ENCODE data around the gene CRISPLD2. TPM values are rescaled to one million over a fixed set of nuclear protein-coding genes. Genes with fewer than 3 reads are reported as not detected.

CRISPLD2 gene
- total and polyA plus RNA-seq, 7 experiments from 2014 or later: 0.38 to 14.4 (median 0.82) TPM

DNA sequence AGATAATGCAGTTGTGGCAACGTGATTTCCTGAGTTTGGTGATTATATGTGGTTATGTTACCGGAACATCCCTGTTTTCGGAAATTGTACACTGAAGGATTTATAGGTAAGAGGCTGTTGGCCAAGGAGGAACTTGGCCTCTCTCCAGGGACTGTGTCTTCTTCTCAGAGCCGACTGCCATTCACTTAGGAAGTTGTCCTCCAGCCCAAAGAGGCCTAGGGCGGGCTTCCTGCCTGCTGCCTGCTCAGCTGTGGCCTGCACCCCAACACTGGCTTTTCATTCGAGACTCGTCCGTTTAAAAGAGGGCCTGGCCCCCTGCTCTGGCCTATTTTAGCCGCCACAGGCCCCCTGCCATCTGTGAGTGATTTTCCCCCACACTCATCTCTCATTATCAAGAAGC, 127.2 kb downstream of the CRISPLD2 start:
- ChIA-PET CTCF (no interaction called here), POLR2A (no interaction called here)
- H3K27ac ChIP-seq (ENCODE audit: low read depth, low read length): no peak overlapping the region
- Mint-ChIP-seq H3K9me3 (no peaks in the 10 kb centered on the region), H3K4me3 (no peak overlapping the region), H3K36me3 (no peaks in the 10 kb centered on the region), H3K27ac (no peak overlapping the region), H3K27me3 (peaks cover 0 to 9% (median 0%) of the 10 kb centered on the region in 5 donors), H3K4me1 (peaks cover 0 to 14% (median 4%) of the 10 kb centered on the region in 7 donors)
- no peaks in the 10 kb centered on the region for H3K27me3 ChIP-seq (ENCODE audit: control insufficient read depth in 2 of 2, insufficient read depth in 2 of 2, low read length in 2 of 2)
- no peak overlapping the region for H3K4me3 ChIP-seq (ENCODE audit: low read length)
- H3K9me3 ChIP-seq (ENCODE audit: control insufficient read depth in 2 of 3, low read length in 3 of 3): no peaks in the 10 kb centered on the region
- intact Hi-C loops (cut with micrococcal nuclease): no loop called here
- peaks cover 0 to 3% of the 10 kb centered on the region in 2 donors for H3K4me1 ChIP-seq (ENCODE audit: control insufficient read depth in 2 of 2, insufficient read depth in 2 of 2, low read length in 2 of 2)
- no peak for ATAC-seq
- no peaks in the 10 kb centered on the region for H3K36me3 ChIP-seq (ENCODE audit: control insufficient read depth in 2 of 3, insufficient read depth in 3 of 3, low read length in 3 of 3)
- DNase-seq: no peak

DNA sequence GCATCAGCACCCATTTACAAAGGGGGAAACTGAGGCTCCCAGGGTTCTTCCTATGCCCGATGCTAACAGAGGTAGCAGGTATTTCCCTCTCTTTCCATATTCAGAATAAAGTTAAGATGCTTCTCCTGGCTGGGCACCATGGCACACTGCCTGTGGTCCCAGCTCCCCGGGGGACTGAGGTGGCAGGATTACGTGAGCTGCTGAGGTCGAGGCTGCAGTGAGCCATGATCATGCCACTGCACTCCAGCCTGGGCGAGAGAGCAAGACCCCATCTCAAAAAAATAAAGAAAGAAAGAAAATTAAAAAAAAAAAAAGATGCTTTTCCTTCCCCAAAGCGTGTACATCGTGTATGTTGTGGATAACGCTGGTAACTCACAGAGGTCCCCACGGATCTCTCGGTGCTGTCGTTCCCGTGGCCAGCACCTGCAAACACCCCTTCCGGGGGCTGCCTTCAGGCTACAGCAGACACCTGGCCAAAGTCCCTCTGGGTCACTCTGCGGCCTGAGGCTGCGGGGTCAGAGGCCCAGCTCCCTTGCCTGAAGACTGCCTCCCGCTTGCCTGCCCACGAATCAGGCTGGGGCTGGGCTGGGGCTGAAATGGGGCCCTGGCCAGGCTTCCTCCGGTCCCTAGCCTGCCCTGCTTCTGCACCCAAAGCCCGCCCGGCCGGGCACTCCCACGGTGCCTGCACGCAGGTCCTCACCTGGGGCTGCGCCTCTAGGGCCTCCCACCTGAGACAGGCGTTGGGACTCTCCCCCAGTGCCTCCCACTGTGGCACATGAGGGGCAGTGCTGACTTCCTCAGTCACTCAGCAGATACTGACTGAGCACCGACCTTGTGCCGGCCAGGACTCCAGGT, 128.4 kb downstream of the CRISPLD2 start:
- peaks cover 0 to 3% of the 10 kb centered on the region in 2 donors for H3K4me1 ChIP-seq (ENCODE audit: control insufficient read depth in 2 of 2, insufficient read depth in 2 of 2, low read length in 2 of 2)
- no peak overlapping the region for H3K27ac ChIP-seq (ENCODE audit: low read depth, low read length)
- ChIA-PET CTCF (interaction anchor here (1.4 kb wide), 1 partner anchor 195 kb away, joined by 6 read pairs; no protein-coding TSS in a partner anchor), POLR2A (no interaction called here)
- Mint-ChIP-seq H3K27ac (no peak overlapping the region), H3K36me3 (no peaks in the 10 kb centered on the region), H3K4me3 (no peak overlapping the region), H3K9me3 (no peaks in the 10 kb centered on the region), H3K27me3 (peaks cover 0 to 9% (median 0%) of the 10 kb centered on the region in 5 donors), H3K4me1 (peaks cover 0 to 18% (median 7%) of the 10 kb centered on the region in 7 donors)
- no peaks in the 10 kb centered on the region for H3K9me3 ChIP-seq (ENCODE audit: control insufficient read depth in 2 of 3, low read length in 3 of 3)
- no peaks in the 10 kb centered on the region for H3K36me3 ChIP-seq (ENCODE audit: control insufficient read depth in 2 of 3, insufficient read depth in 3 of 3, low read length in 3 of 3)
- ATAC-seq: no peak
- no peaks in the 10 kb centered on the region for H3K27me3 ChIP-seq (ENCODE audit: control insufficient read depth in 2 of 2, insufficient read depth in 2 of 2, low read length in 2 of 2)
- DNase-seq: no peak
- intact Hi-C loops (cut with micrococcal nuclease): no loop called here
- H3K4me3 ChIP-seq (ENCODE audit: low read length): no peak overlapping the region

DNA sequence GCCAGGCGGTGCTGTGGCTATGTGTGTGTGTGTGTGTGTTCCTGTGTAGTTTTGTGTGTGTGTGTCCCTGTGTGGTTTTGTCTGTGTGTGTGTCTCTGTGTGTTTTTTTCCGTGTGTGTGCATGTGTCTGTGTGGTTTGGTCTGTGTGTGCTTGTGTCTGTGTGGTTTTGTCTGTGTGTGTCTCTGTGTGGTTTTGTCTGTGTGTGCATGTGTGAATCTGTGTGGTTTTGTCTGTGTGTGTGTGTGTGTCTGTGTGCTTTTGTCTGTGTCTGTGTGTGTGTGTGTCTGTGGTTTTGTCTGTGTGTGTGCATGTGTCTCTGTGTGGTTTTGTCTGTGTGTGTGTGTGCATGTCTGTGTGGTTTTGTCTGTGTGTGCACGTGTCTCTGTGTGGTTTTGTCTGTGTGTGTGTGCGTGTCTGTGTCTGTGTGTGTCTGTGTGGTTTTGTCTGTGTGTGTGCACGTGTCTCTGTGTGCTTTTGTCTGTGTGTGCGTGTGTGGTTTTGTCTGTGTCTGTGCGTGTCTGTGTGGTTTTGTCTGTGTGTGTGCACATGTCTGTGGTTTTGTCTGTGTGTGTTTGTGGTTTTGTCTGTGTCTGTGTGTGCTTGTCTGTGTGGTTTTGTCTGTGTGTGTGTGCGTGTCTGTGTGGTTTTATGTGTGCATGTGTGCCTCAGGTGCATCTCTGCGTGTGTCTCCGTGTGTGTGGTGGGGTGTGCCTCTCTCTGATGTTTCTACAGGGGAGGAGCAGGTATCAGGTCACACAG, 129.2 kb downstream of the CRISPLD2 start:
- no peaks in the 10 kb centered on the region for H3K36me3 Mint-ChIP-seq
- H3K9me3 Mint-ChIP-seq: no peaks in the 10 kb centered on the region
- peak in 1 of 9 donors; percentile 6 for DNase-seq
- no peak overlapping the region for H3K27ac Mint-ChIP-seq
- Histone ChIP-seq H3K4me3 (ENCODE audit: low read length) (no peak overlapping the region), H3K27me3 (ENCODE audit: control insufficient read depth in 2 of 2, insufficient read depth in 2 of 2, low read length in 2 of 2) (no peaks in the 10 kb centered on the region), H3K4me1 (ENCODE audit: control insufficient read depth in 2 of 2, insufficient read depth in 2 of 2, low read length in 2 of 2) (peaks cover 0 to 3% of the 10 kb centered on the region in 2 donors), H3K9me3 (ENCODE audit: control insufficient read depth in 2 of 3, low read length in 3 of 3) (no peaks in the 10 kb centered on the region), H3K36me3 (ENCODE audit: control insufficient read depth in 2 of 3, insufficient read depth in 3 of 3, low read length in 3 of 3) (no peaks in the 10 kb centered on the region), H3K27ac (ENCODE audit: low read depth, low read length) (no peak overlapping the region)
- ATAC-seq: no peak
- peaks cover 0 to 9% (median 0%) of the 10 kb centered on the region in 5 donors for H3K27me3 Mint-ChIP-seq
- ChIA-PET POLR2A (interaction anchor here (0.7 kb wide), 1 partner anchor 193 kb away, joined by 3 read pairs; no protein-coding TSS in a partner anchor), CTCF (interaction anchor here (0.7 to 7.0 kb wide), 3 partner anchors 189 to 196 kb away, joined by 3 to 138 read pairs (median 6); no protein-coding TSS in a partner anchor)
- no peak overlapping the region for H3K4me3 Mint-ChIP-seq
- peaks cover 0 to 18% (median 7%) of the 10 kb centered on the region in 7 donors for H3K4me1 Mint-ChIP-seq
- intact Hi-C loops (cut with micrococcal nuclease): no loop called here

DNA sequence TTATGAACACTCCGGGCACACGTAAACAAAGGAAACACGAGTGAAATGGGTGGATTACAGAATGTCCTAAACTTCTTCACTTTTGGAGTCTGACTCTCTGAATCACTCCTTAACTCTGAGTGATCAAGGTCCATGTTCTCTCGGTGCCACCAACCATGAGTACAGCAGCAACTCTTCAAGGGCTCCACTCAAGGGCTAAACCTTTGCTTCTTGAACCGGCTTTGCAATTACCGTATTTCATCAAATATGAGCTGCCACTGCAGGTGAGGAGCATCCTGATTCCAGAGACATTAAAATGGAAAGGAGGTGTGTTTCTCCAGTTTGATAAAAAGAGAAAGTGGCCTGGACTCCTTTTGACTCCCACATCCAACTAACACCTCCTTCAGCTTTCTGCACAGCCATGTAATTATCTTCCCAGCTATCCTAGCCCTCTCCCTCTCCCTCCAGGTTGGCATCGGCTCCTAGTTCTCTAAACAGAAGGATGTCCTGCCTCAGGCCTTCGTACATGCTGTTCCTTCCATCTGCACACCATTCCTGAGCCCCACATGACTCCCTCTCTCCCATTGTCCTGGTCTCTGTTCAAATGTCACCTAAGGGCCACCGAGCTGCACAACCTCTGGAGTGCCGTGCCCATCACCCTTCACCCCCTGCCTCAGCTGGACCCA, 130.1 kb downstream of the CRISPLD2 start:
- ATAC-seq (no peak), DNase-seq (no peak)
- no peak overlapping the region for H3K27ac ChIP-seq (ENCODE audit: low read depth, low read length)
- H3K4me1 ChIP-seq (ENCODE audit: control insufficient read depth in 2 of 2, insufficient read depth in 2 of 2, low read length in 2 of 2): peaks cover 0 to 3% of the 10 kb centered on the region in 2 donors
- Mint-ChIP-seq H3K27ac (peak overlapping the region in 1 of 9 donors; percentile 21), H3K27me3 (peaks cover 0 to 7% (median 0%) of the 10 kb centered on the region in 5 donors), H3K4me3 (no peak overlapping the region), H3K4me1 (peaks cover 0 to 18% (median 7%) of the 10 kb centered on the region in 7 donors), H3K9me3 (no peaks in the 10 kb centered on the region), H3K36me3 (no peaks in the 10 kb centered on the region)
- no peak overlapping the region for H3K4me3 ChIP-seq (ENCODE audit: low read length)
- intact Hi-C loops (cut with micrococcal nuclease): loop anchor here (5.0 to 10.0 kb wide), 2 partner anchors 275 to 328 kb away; no protein-coding TSS in a partner anchor
- ChIA-PET POLR2A (interaction anchor here (0.7 kb wide), 1 partner anchor 194 kb away, joined by 3 read pairs; no protein-coding TSS in a partner anchor), CTCF (interaction anchor here (0.7 to 7.0 kb wide), 3 partner anchors 184 to 195 kb away, joined by 3 to 138 read pairs (median 3); no protein-coding TSS in a partner anchor)
- H3K27me3 ChIP-seq (ENCODE audit: control insufficient read depth in 2 of 2, insufficient read depth in 2 of 2, low read length in 2 of 2): no peaks in the 10 kb centered on the region
- H3K36me3 ChIP-seq (ENCODE audit: control insufficient read depth in 2 of 3, insufficient read depth in 3 of 3, low read length in 3 of 3): no peaks in the 10 kb centered on the region
- H3K9me3 ChIP-seq (ENCODE audit: control insufficient read depth in 2 of 3, low read length in 3 of 3): no peaks in the 10 kb centered on the region

DNA sequence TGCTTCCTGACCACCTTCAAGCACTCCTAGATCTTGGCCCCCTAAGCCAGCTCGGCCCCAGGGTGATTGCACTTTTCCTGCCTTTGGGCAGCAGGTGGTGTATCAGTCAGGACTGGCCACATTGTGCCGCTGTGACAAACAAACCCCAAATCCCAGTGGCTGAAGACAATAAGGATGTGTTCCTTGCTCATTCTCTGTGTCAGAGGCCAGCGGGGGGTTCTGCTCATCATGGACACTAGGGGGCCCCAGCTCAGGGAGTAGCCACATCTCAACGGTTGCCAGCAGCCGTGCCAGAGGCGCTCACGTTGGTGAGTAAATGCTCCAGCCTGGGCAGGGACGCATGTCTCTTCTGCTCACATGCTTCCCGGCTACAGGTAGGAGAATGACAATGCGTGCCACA, 131.1 kb downstream of the CRISPLD2 start:
- intact Hi-C loops (cut with micrococcal nuclease): loop anchor here (5.0 to 10.0 kb wide), 2 partner anchors 276 to 329 kb away; no protein-coding TSS in a partner anchor
- no peak overlapping the region for H3K4me3 Mint-ChIP-seq
- POLR2A ChIA-PET: no interaction called here

More for the DNA sequence above, 131.1 kb downstream of the CRISPLD2 start:
- no peak for ATAC-seq
- Mint-ChIP-seq H3K36me3 (no peaks in the 10 kb centered on the region), H3K9me3 (no peaks in the 10 kb centered on the region), H3K27me3 (peaks cover 0 to 4% (median 0%) of the 10 kb centered on the region in 5 donors), H3K27ac (peak overlapping the region in 2 of 9 donors; percentile 25 to 51), H3K4me1 (peaks cover 0 to 18% (median 7%) of the 10 kb centered on the region in 7 donors)
- no peak for DNase-seq
- H3K27me3 ChIP-seq (ENCODE audit: control insufficient read depth in 2 of 2, insufficient read depth in 2 of 2, low read length in 2 of 2): no peaks in the 10 kb centered on the region
- H3K9me3 ChIP-seq (ENCODE audit: control insufficient read depth in 2 of 3, low read length in 3 of 3): no peaks in the 10 kb centered on the region
- H3K4me3 ChIP-seq (ENCODE audit: low read length): no peak overlapping the region
- no peaks in the 10 kb centered on the region for H3K36me3 ChIP-seq (ENCODE audit: control insufficient read depth in 2 of 3, insufficient read depth in 3 of 3, low read length in 3 of 3)
- CTCF ChIA-PET: interaction anchor here (0.7 to 7.0 kb wide), 3 partner anchors 24 to 196 kb away, joined by 3 to 138 read pairs (median 16); no protein-coding TSS in a partner anchor
- H3K4me1 ChIP-seq (ENCODE audit: control insufficient read depth in 2 of 2, insufficient read depth in 2 of 2, low read length in 2 of 2): peaks cover 0 to 3% of the 10 kb centered on the region in 2 donors
- H3K27ac ChIP-seq (ENCODE audit: low read depth, low read length): no peak overlapping the region

Data from naive thymus-derived CD4-positive, alpha-beta T cell (primary cell).